Neuronal stem cell (in vitro differentiated cells): Measurements from ENCODE around the gene NUDCD3.

ENCODE experiments used
- DNase-seq: peaks from one replicate; pipeline ENCODE4 v3.0.0-alpha.2; 2013; ENCODE audit warnings: low spot score
- H2AFZ ChIP-seq: one replicate; pipeline ENCODE4 v1.6.1; 2013; ENCODE audit warnings: mild to moderate bottlenecking, low read length, inconsistent platforms
- H2AK5ac ChIP-seq: 2 replicates; pipeline ENCODE4 v1.6.1; 2013; ENCODE audit warnings: low read depth, mild to moderate bottlenecking, inconsistent platforms, low read length, moderate library complexity, mixed read lengths
- H2BK120ac ChIP-seq: 2 replicates; pipeline ENCODE4 v1.6.1; 2013; ENCODE audit warnings: low read depth, mild to moderate bottlenecking, inconsistent platforms, low read length, moderate library complexity, mixed read lengths
- H2BK12ac ChIP-seq: one replicate; pipeline ENCODE4 v1.6.1; 2013; ENCODE audit warnings: low read length, inconsistent platforms
- H2BK15ac ChIP-seq: 2 replicates; pipeline ENCODE4 v1.6.1; 2013; ENCODE audit warnings: mild to moderate bottlenecking, low read length, inconsistent platforms, mixed read lengths
- H2BK5ac ChIP-seq: one replicate; pipeline ENCODE4 v1.6.1; 2013; ENCODE audit warnings: inconsistent platforms, mild to moderate bottlenecking, low read length, moderate library complexity
- H3K14ac ChIP-seq: one replicate; pipeline ENCODE4 v1.6.1; 2013; ENCODE audit warnings: low read length, inconsistent platforms
- H3K18ac ChIP-seq: 2 replicates; pipeline ENCODE4 v1.6.1; 2013; ENCODE audit warnings: low read length, inconsistent platforms
- H3K23ac ChIP-seq: 2 replicates; pipeline ENCODE4 v1.6.1; 2013; ENCODE audit warnings: low read depth, mild to moderate bottlenecking, mixed read lengths, low read length, inconsistent platforms; ENCODE audit not compliant: poor library complexity
- H3K27ac ChIP-seq: replicated peaks from 3 replicates; pipeline ENCODE4 v1.5.1; 2013; ENCODE audit warnings: low read length, inconsistent platforms
- H3K27me3 ChIP-seq, 3 experiments: 2 replicates each; pipeline ENCODE4 v1.6.1; 2013; ENCODE audit warnings: low read length in 3 of 3, mild to moderate bottlenecking in 2 of 3, inconsistent platforms in 1 of 3, low read depth in 1 of 3, mixed read lengths in 1 of 3, moderate library complexity in 1 of 3; ENCODE audit not compliant: control insufficient read depth in 3 of 3, insufficient read depth in 3 of 3
- H3K36me3 ChIP-seq, 2 donors: replicated peaks in 1 of 2; 2 replicates each; pipeline ENCODE4 v1.6.1; 2013; ENCODE audit warnings: low read length in 2 of 2; ENCODE audit not compliant: control insufficient read depth in 2 of 2, insufficient read depth in 2 of 2
- H3K4ac ChIP-seq: 2 replicates; pipeline ENCODE4 v1.6.1; 2013; ENCODE audit warnings: inconsistent platforms, mild to moderate bottlenecking, low read length, moderate library complexity
- H3K4me1 ChIP-seq, 2 donors: 1 replicate in 1 of 2; 2 replicates in 1 of 2; pipeline ENCODE4 v1.6.1; 2013; ENCODE audit warnings: low read length in 2 of 2, low read depth in 1 of 2; ENCODE audit not compliant: control insufficient read depth in 2 of 2, insufficient read depth in 1 of 2
- H3K4me2 ChIP-seq: one replicate; pipeline ENCODE4 v1.6.1; 2013; ENCODE audit warnings: mild to moderate bottlenecking, low read length, inconsistent platforms; ENCODE audit not compliant: insufficient read depth, poor library complexity, severe bottlenecking
- H3K4me3 ChIP-seq, 2 donors: 2 replicates each; pipeline ENCODE4 v1.5.1; 2013; ENCODE audit warnings: low read length in 2 of 2, mild to moderate bottlenecking in 2 of 2, inconsistent platforms in 1 of 2, moderate library complexity in 1 of 2
- H3K79me1 ChIP-seq: one replicate; pipeline ENCODE4 v1.6.1; 2013; ENCODE audit warnings: low read depth, mild to moderate bottlenecking, inconsistent platforms, low read length, moderate library complexity
- H3K9ac ChIP-seq: one replicate; pipeline ENCODE4 v1.6.1; 2013; ENCODE audit warnings: mild to moderate bottlenecking, low read depth, low read length, inconsistent platforms; ENCODE audit not compliant: poor library complexity
- H3K9me3 ChIP-seq, 2 donors: replicated peaks in 1 of 2; 2 replicates each; pipeline versions ENCODE3 to v1.6.1; 2013; ENCODE audit warnings: low read length in 2 of 2, mild to moderate bottlenecking in 2 of 2, inconsistent platforms in 1 of 2, low read depth in 1 of 2, mixed read lengths in 1 of 2, moderate library complexity in 1 of 2; ENCODE audit not compliant: control insufficient read depth in 2 of 2, insufficient read depth in 1 of 2
- H4K8ac ChIP-seq: one replicate; pipeline ENCODE4 v1.6.1; 2013; ENCODE audit warnings: low read depth, mild to moderate bottlenecking, inconsistent platforms, low read length, moderate library complexity
- H4K91ac ChIP-seq: one replicate; pipeline ENCODE4 v1.6.1; 2013; ENCODE audit warnings: low read length, low read depth, mild to moderate bottlenecking, inconsistent platforms; ENCODE audit not compliant: poor library complexity
- WGBS, 2 donors: extraction: QIAGEN DNeasy Blood & Tissue Kit; methylation state at CpG; one replicate each; pipeline ENCODE4 v1.1.7; 2013; ENCODE audit warnings: missing lambda C conversion rate in 2 of 2, mixed read lengths in 1 of 2; ENCODE audit not compliant: insufficient read length in 2 of 2, insufficient replicate concordance in 1 of 2; ENCODE audit errors: extremely low coverage in 2 of 2; 5-methylcytosine and 5-hydroxymethylcytosine counted together

NUDCD3 gene

DNA sequence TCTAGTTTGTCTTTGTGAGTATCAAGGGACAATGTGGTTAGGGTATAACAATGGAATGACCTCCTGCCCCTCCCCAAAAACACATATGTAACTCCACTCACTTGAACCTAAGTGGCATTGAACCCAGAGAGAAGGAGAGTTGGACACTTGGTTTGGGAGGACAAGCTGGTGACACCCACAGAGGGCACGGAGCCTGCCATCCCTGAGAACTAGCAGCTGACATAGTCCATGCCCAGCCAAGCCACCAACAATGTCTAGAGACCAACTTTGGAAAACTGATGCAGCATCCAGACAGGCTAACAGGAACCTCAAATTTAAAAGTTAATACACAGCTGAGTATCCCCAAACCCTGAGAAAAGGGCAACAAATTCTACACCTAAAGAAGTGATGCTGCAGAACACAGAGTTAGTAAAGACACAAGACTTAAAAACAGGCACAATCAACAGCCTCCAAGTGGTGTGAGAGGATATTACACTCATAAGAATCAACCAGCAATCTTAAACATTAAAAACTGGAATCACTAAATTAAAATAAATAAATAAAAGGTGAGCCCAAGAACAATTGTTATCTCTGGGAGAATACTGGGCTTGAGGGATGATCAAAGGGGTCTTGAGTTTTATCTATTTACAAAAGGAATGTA, 27.2 kb downstream of the NUDCD3 start:
- Histone ChIP-seq H2AFZ (no peak overlapping the region), H4K91ac (no peak overlapping the region), H3K4me1 (peaks cover 0 to 2% of the 10 kb centered on the region in 2 donors), H3K4ac (no peak overlapping the region), H3K27ac (no peak overlapping the region), H2BK5ac (no peak overlapping the region), H3K18ac (no peak overlapping the region), H2BK15ac (no peak overlapping the region), H3K4me2 (no peak overlapping the region), H3K9ac (no peak overlapping the region), H3K79me1 (peaks cover 4% of the 10 kb centered on the region), H2BK12ac (no peak overlapping the region), H2BK120ac (no peak overlapping the region), H3K9me3 (no peaks in the 10 kb centered on the region), H3K14ac (no peak overlapping the region), H2AK5ac (no peak overlapping the region), H3K4me3 (peak overlapping the region in 1 of 2 donors; percentile 3), H3K23ac (no peak overlapping the region), H3K27me3 (no peaks in the 10 kb centered on the region), H3K36me3 (peaks cover 11 to 75% of the 10 kb centered on the region in 2 donors), H4K8ac (no peak overlapping the region)
- DNase-seq, result no peak
- no CpG with 5 or more reads among the region's 1 CpG for WGBS, 2 donors

- Histone ChIP-seq H3K9ac (no peak overlapping the region), H3K4me2 (no peak overlapping the region), H3K4ac (no peak overlapping the region), H2BK12ac (no peak overlapping the region), H3K4me3 (no peak overlapping the region), H2BK15ac (no peak overlapping the region), H2BK5ac (no peak overlapping the region), H3K36me3 (peaks cover 6 to 64% of the 10 kb centered on the region in 2 donors), H2BK120ac (no peak overlapping the region), H3K4me1 (peaks cover 0 to 2% of the 10 kb centered on the region in 2 donors), H4K8ac (no peak overlapping the region), H2AK5ac (no peak overlapping the region), H3K27me3 (no peaks in the 10 kb centered on the region), H3K79me1 (peaks cover 4% of the 10 kb centered on the region), H3K14ac (no peak overlapping the region), H3K18ac (no peak overlapping the region), H2AFZ (no peak overlapping the region), H3K9me3 (no peaks in the 10 kb centered on the region), H3K27ac (no peak overlapping the region), H3K23ac (no peak overlapping the region), H4K91ac (no peak overlapping the region)
- WGBS, 2 donors, result no CpG with 5 or more reads among the region's 2 CpGs
- DNase-seq, result no peak
Observed at GRCh38 chr7:44461387-44461786, 29.1 kb downstream of the NUDCD3 start.

- no peak overlapping the region for H3K23ac ChIP-seq
- H3K4me1 ChIP-seq, result peaks cover 0 to 2% of the 10 kb centered on the region in 2 donors
- no peak overlapping the region for H2BK5ac ChIP-seq
- DNase-seq, result no peak
- H2BK120ac ChIP-seq, result no peak overlapping the region
- H3K9ac ChIP-seq, result no peak overlapping the region
- peaks cover 8 to 58% of the 10 kb centered on the region in 2 donors for H3K36me3 ChIP-seq
- no peaks in the 10 kb centered on the region for H3K9me3 ChIP-seq
- no peak overlapping the region for H2BK15ac ChIP-seq
- no peak overlapping the region for H3K18ac ChIP-seq
- no peak overlapping the region for H3K4ac ChIP-seq
- no peaks in the 10 kb centered on the region for H3K27me3 ChIP-seq
- no peak overlapping the region for H3K14ac ChIP-seq
- no peak overlapping the region for H4K91ac ChIP-seq
- no peak overlapping the region for H4K8ac ChIP-seq
- no peak overlapping the region for H2AFZ ChIP-seq
- WGBS, 2 donors, result no CpG with 5 or more reads among the region's 3 CpGs
- no peak overlapping the region for H3K4me3 ChIP-seq
- no peak overlapping the region for H3K4me2 ChIP-seq
- H3K79me1 ChIP-seq, result peaks cover 6% of the 10 kb centered on the region
- no peak overlapping the region for H2BK12ac ChIP-seq
- H2AK5ac ChIP-seq, result no peak overlapping the region
- H3K27ac ChIP-seq, result no peak overlapping the region
Observed at GRCh38 chr7:44460325-44460724, 30.1 kb downstream of the NUDCD3 start.

DNA sequence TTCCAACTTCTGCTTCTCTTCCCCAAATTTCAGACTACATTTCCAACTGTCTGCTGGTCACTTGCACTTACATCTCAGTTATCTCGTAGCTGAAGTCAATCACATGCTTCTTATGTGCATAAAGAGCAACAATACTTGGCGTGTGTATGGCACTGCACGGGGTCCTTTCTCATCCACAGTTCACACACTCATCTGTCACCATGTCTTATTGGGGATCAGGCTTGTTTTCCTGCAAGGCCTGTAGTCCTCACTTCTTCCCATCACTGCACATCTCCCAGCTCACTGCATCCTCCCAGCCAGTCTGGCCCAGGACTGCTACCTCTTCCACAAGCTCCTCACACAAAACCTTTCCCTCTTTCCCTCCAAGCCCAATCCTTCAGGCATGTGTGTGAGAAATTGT, 35.3 kb downstream of the NUDCD3 start:
- DNase-seq, result no peak
- H3K4ac ChIP-seq, result no peak overlapping the region

More for the DNA sequence above, 35.3 kb downstream of the NUDCD3 start:
- H3K4me3 ChIP-seq, result peak overlapping the region in 1 of 2 donors; percentile 7
- H2BK5ac ChIP-seq, result no peak overlapping the region
- H3K23ac ChIP-seq, result no peak overlapping the region
- no peaks in the 10 kb centered on the region for H3K27me3 ChIP-seq
- peaks cover 8% of the 10 kb centered on the region for H3K79me1 ChIP-seq
- no CpG with 5 or more reads among the region's 3 CpGs for WGBS, 2 donors
- no peak overlapping the region for H4K8ac ChIP-seq
- no peak overlapping the region for H3K27ac ChIP-seq
- H4K91ac ChIP-seq, result no peak overlapping the region
- H2BK120ac ChIP-seq, result no peak overlapping the region
- H2AFZ ChIP-seq, result no peak overlapping the region
- H3K9me3 ChIP-seq, result no peaks in the 10 kb centered on the region
- no peak overlapping the region for H2AK5ac ChIP-seq
- no peak overlapping the region for H2BK15ac ChIP-seq
- H3K4me2 ChIP-seq, result no peak overlapping the region
- H3K14ac ChIP-seq, result no peak overlapping the region
- H2BK12ac ChIP-seq, result no peak overlapping the region
- peaks cover 5 to 56% of the 10 kb centered on the region in 2 donors for H3K36me3 ChIP-seq
- no peak overlapping the region for H3K9ac ChIP-seq
- H3K18ac ChIP-seq, result no peak overlapping the region
- H3K4me1 ChIP-seq, result no peaks in the 10 kb centered on the region
